Mesendoderm (in vitro differentiated cells): Measurements from ENCODE around the gene WDR18.

Experiments
- DNase-seq: peaks from one replicate; pipeline ENCODE4 v3.0.0; 2013
- H2AK5ac ChIP-seq: 2 replicates; pipeline ENCODE4 v1.6.1; 2013; ENCODE audit warnings: low read length, inconsistent platforms
- H2BK120ac ChIP-seq: 2 replicates; pipeline ENCODE4 v1.6.1; 2013; ENCODE audit warnings: low read depth, mild to moderate bottlenecking, low read length, moderate library complexity, mixed read lengths
- H2BK15ac ChIP-seq: replicated peaks from 2 replicates; pipeline ENCODE4 v1.6.1; 2013; ENCODE audit warnings: low read depth, mild to moderate bottlenecking, moderate library complexity
- H2BK5ac ChIP-seq: 2 replicates; pipeline ENCODE4 v1.6.1; 2013; ENCODE audit warnings: low read length, inconsistent platforms
- H3K18ac ChIP-seq: 2 replicates; pipeline ENCODE4 v1.6.1; 2013; ENCODE audit warnings: mild to moderate bottlenecking, low read length, mixed read lengths
- H3K23ac ChIP-seq: one replicate; pipeline ENCODE4 v1.6.1; 2013; ENCODE audit warnings: low read length
- H3K27ac ChIP-seq: 2 replicates; pipeline ENCODE4 v1.5.1; 2013; ENCODE audit warnings: low read depth, mild to moderate bottlenecking, inconsistent platforms, low read length, moderate library complexity
- H3K27me3 ChIP-seq: 2 replicates; pipeline ENCODE4 v1.6.1; 2013; ENCODE audit warnings: low read length, control low read depth, mild to moderate bottlenecking, inconsistent platforms; ENCODE audit not compliant: insufficient read depth, poor library complexity
- H3K36me3 ChIP-seq: 2 replicates; pipeline ENCODE4 v1.6.1; 2013; ENCODE audit warnings: low read length, inconsistent platforms; ENCODE audit not compliant: control insufficient read depth, insufficient read depth
- H3K4ac ChIP-seq: one replicate; pipeline ENCODE4 v1.6.1; 2013; ENCODE audit warnings: low read depth, mild to moderate bottlenecking, low read length, moderate library complexity
- H3K4me1 ChIP-seq: 2 replicates; pipeline ENCODE4 v1.6.1; 2013; ENCODE audit warnings: low read depth, low read length, inconsistent platforms; ENCODE audit not compliant: control insufficient read depth
- H3K4me2 ChIP-seq: 2 replicates; pipeline ENCODE4 v1.6.1; 2013; ENCODE audit warnings: low read length
- H3K4me3 ChIP-seq: 2 replicates; pipeline ENCODE4 v1.5.1; 2013; ENCODE audit warnings: mild to moderate bottlenecking, low read length
- H3K56ac ChIP-seq: one replicate; pipeline ENCODE4 v1.6.1; 2013; ENCODE audit warnings: low read length
- H3K79me1 ChIP-seq: 2 replicates; pipeline ENCODE4 v1.6.1; 2013; ENCODE audit warnings: low read length, inconsistent platforms
- H3K79me2 ChIP-seq: 2 replicates; pipeline ENCODE4 v1.6.1; 2013; ENCODE audit warnings: mild to moderate bottlenecking, low read length; ENCODE audit not compliant: control insufficient read depth, insufficient read depth
- H3K9ac ChIP-seq: 2 replicates; pipeline ENCODE4 v1.6.1; 2013; ENCODE audit warnings: low read length, inconsistent platforms
- H4K5ac ChIP-seq: one replicate; pipeline ENCODE4 v1.6.1; 2013; ENCODE audit warnings: low read length
- H4K8ac ChIP-seq: one replicate; pipeline ENCODE4 v1.6.1; 2013; ENCODE audit warnings: low read depth, mild to moderate bottlenecking, control low read depth, low read length, moderate library complexity
- WGBS: extraction: QIAGEN DNeasy Blood & Tissue Kit; methylation state at CpG from one replicate; pipeline ENCODE4 v1.1.7; 2013; ENCODE audit warnings: low lambda C conversion rate, missing lambda C conversion rate; ENCODE audit not compliant: insufficient coverage; ENCODE audit errors: extremely low coverage; 5-methylcytosine and 5-hydroxymethylcytosine counted together

The WDR18 gene

GRCh38 chr19:994516-994915, 10.4 kb downstream of the WDR18 start:
- Histone ChIP-seq H3K4me3 (no peak overlapping the region), H3K56ac (no peak overlapping the region), H3K4ac (no peak overlapping the region), H3K27me3 (no peaks in the 10 kb centered on the region), H4K5ac (no peak overlapping the region), H4K8ac (no peak overlapping the region), H2BK5ac (no peak overlapping the region), H3K18ac (no peak overlapping the region), H3K27ac (no peak overlapping the region), H3K4me1 (no peaks in the 10 kb centered on the region), H3K9ac (no peak overlapping the region), H2BK15ac (no peak overlapping the region), H3K23ac (no peak overlapping the region), H3K4me2 (no peak overlapping the region), H3K79me2 (no peaks in the 10 kb centered on the region), H2AK5ac (no peak overlapping the region), H3K79me1 (no peaks in the 10 kb centered on the region), H2BK120ac (no peak overlapping the region), H3K36me3 (peaks cover 3% of the 10 kb centered on the region)
- no CpG with 5 or more reads among the region's 18 CpGs for WGBS
- DNase-seq = no peak

- no peak overlapping the region for H2AK5ac ChIP-seq
Measured at GRCh38 chr19:995051-995827, 11.1 kb downstream of the WDR18 start.

GRCh38 chr19:996051-996838, 12.1 kb downstream of the WDR18 start:
- no peaks in the 10 kb centered on the region for H3K4me1 ChIP-seq
- H2BK15ac ChIP-seq = no peak overlapping the region
- H3K36me3 ChIP-seq = no peaks in the 10 kb centered on the region
- no peak overlapping the region for H4K5ac ChIP-seq
- no peak overlapping the region for H4K8ac ChIP-seq
- no peak overlapping the region for H2BK5ac ChIP-seq
- DNase-seq = peak; percentile 58
- H3K79me2 ChIP-seq = no peaks in the 10 kb centered on the region
- H3K9ac ChIP-seq = peak overlapping the region; percentile 22
- H2BK120ac ChIP-seq = no peak overlapping the region
- peak overlapping the region; percentile 14 for H3K4me2 ChIP-seq
- no peak overlapping the region for H3K4me3 ChIP-seq
- peak overlapping the region; percentile 44 for H3K56ac ChIP-seq
- peak overlapping the region; percentile 80 for H3K23ac ChIP-seq
- no peak overlapping the region for H3K4ac ChIP-seq
- peaks cover 5% of the 10 kb centered on the region for H3K27me3 ChIP-seq
- no peaks in the 10 kb centered on the region for H3K79me1 ChIP-seq
- no peak overlapping the region for H2AK5ac ChIP-seq
- no peak overlapping the region for H3K18ac ChIP-seq
- no peak overlapping the region for H3K27ac ChIP-seq
- no CpG with 5 or more reads among the region's 64 CpGs for WGBS

More at GRCh38 chr19:995051-995827, 11.1 kb downstream of the WDR18 start:
- H4K5ac ChIP-seq = no peak overlapping the region
- H3K9ac ChIP-seq = no peak overlapping the region
- no CpG with 5 or more reads among the region's 26 CpGs for WGBS
- DNase-seq = no peak
- H3K27ac ChIP-seq = no peak overlapping the region
- no peak overlapping the region for H2BK5ac ChIP-seq
- H3K4me2 ChIP-seq = no peak overlapping the region
- no peak overlapping the region for H3K56ac ChIP-seq
- no peak overlapping the region for H2BK15ac ChIP-seq
- no peak overlapping the region for H4K8ac ChIP-seq
- H3K4ac ChIP-seq = no peak overlapping the region
- H3K36me3 ChIP-seq = peaks cover 3% of the 10 kb centered on the region
- no peak overlapping the region for H2BK120ac ChIP-seq
- no peaks in the 10 kb centered on the region for H3K79me2 ChIP-seq
- H3K27me3 ChIP-seq = no peaks in the 10 kb centered on the region
- no peak overlapping the region for H3K23ac ChIP-seq
- H3K18ac ChIP-seq = no peak overlapping the region
- H3K4me1 ChIP-seq = no peaks in the 10 kb centered on the region
- H3K4me3 ChIP-seq = no peak overlapping the region
- no peaks in the 10 kb centered on the region for H3K79me1 ChIP-seq

GRCh38 chr19:998064-998463, 13.9 kb downstream of the WDR18 start:
- DNase-seq = no peak
- H3K4me3 ChIP-seq = no peak overlapping the region
- H3K27me3 ChIP-seq = peaks cover 5% of the 10 kb centered on the region
- H4K5ac ChIP-seq = no peak overlapping the region
- no peak overlapping the region for H3K4ac ChIP-seq
- no peak overlapping the region for H3K27ac ChIP-seq
- no peak overlapping the region for H3K56ac ChIP-seq
- no CpG with 5 or more reads among the region's 6 CpGs for WGBS
- H3K79me2 ChIP-seq = no peaks in the 10 kb centered on the region
- H3K18ac ChIP-seq = no peak overlapping the region
- no peaks in the 10 kb centered on the region for H3K79me1 ChIP-seq
- no peak overlapping the region for H4K8ac ChIP-seq
- no peaks in the 10 kb centered on the region for H3K4me1 ChIP-seq
- no peak overlapping the region for H2AK5ac ChIP-seq
- H2BK5ac ChIP-seq = no peak overlapping the region
- no peaks in the 10 kb centered on the region for H3K36me3 ChIP-seq
- no peak overlapping the region for H3K4me2 ChIP-seq
- no peak overlapping the region for H2BK15ac ChIP-seq
- no peak overlapping the region for H3K23ac ChIP-seq
- no peak overlapping the region for H2BK120ac ChIP-seq
- no peak overlapping the region for H3K9ac ChIP-seq

- Histone ChIP-seq H3K27me3 (peaks cover 5% of the 10 kb centered on the region), H3K4me1 (no peaks in the 10 kb centered on the region), H2BK5ac (no peak overlapping the region), H2BK15ac (no peak overlapping the region), H3K79me1 (no peaks in the 10 kb centered on the region), H3K79me2 (no peaks in the 10 kb centered on the region), H4K5ac (no peak overlapping the region), H3K56ac (no peak overlapping the region), H3K4me2 (no peak overlapping the region), H3K18ac (no peak overlapping the region), H3K4me3 (no peak overlapping the region), H3K9ac (no peak overlapping the region), H4K8ac (no peak overlapping the region), H3K27ac (no peak overlapping the region), H3K23ac (no peak overlapping the region), H3K4ac (no peak overlapping the region), H3K36me3 (no peaks in the 10 kb centered on the region), H2BK120ac (no peak overlapping the region), H2AK5ac (no peak overlapping the region)
- no CpG with 5 or more reads among the region's 3 CpGs for WGBS
- no peak for DNase-seq
Measured at GRCh38 chr19:999379-999719, 15.2 kb downstream of the WDR18 start.
